GM21619 (cell line): ENCODE results near the gene PSRC1.
"Not testable (repeated sequence)": the region's sequence is repeated elsewhere in the genome, so short reads cannot be mapped to it uniquely, and the experiment has no call there.

ENCODE experiments used
- ATAC-seq: cut with Tn5 transposase; IDR thresholded peaks from one replicate; pipeline ENCODE4 v1.9.1; 2021; ENCODE audit not compliant: unreplicated experiment

PSRC1 gene

GRCh38 chr1:109296782-109297181 is 13.8 kb upstream of the PSRC1 start:
- no peak for ATAC-seq

- ATAC-seq = no peak
These were observed 12.9 kb upstream of the PSRC1 start for GRCh38 chr1:109295712-109296415.

- ATAC-seq = no peak
These were observed 11.5 kb upstream of the PSRC1 start for GRCh38 chr1:109294481-109294880.

GRCh38 chr1:109293026-109293425 is 10.1 kb upstream of the PSRC1 start:
- ATAC-seq = no peak

- ATAC-seq = no peak
These were observed 9.4 kb upstream of the PSRC1 start for GRCh38 chr1:109292364-109292763.

GRCh38 chr1:109290998-109291397 is 8.1 kb upstream of the PSRC1 start:
- ATAC-seq = no peak

GRCh38 chr1:109290137-109290536 is 7.2 kb upstream of the PSRC1 start:
- ATAC-seq = no peak

- ATAC-seq = not testable (repeated sequence)
These were observed 3.8 kb upstream of the PSRC1 start for GRCh38 chr1:109286762-109287161.

- ATAC-seq = no peak
These were observed 1.0 kb upstream of the PSRC1 start for GRCh38 chr1:109283748-109284600.

GRCh38 chr1:109282497-109282951 is 421 bp downstream of the PSRC1 start:
- ATAC-seq = no peak

- no peak for ATAC-seq
These were observed 1.1 kb downstream of the PSRC1 start for GRCh38 chr1:109281680-109282496.

GRCh38 chr1:109280862-109281261 is 2.1 kb downstream of the PSRC1 start:
- ATAC-seq = no peak

- ATAC-seq = no peak
These were observed 3.2 kb downstream of the PSRC1 start for GRCh38 chr1:109279615-109280278.

GRCh38 chr1:109277434-109278204 is 5.3 kb downstream of the PSRC1 start:
- peak; percentile 69 for ATAC-seq

- ATAC-seq = no peak
These were observed 7.1 kb downstream of the PSRC1 start for GRCh38 chr1:109275706-109276345.

GRCh38 chr1:109274533-109275476 is 8.1 kb downstream of the PSRC1 start:
- ATAC-seq = no peak

GRCh38 chr1:109273570-109274288 is 9.2 kb downstream of the PSRC1 start:
- no peak for ATAC-seq
